Skeletal muscle tissue (tissue), 4 donors: ENCODE results near the gene ZNF284. TPM values are rescaled to one million over a fixed set of nuclear protein-coding genes. Genes with fewer than 3 reads are reported as not detected.
A peak's percentile ranks its signal among the peaks of the same experiment; 100 is the strongest.
"Not testable (repeated sequence)": the region's sequence is repeated elsewhere in the genome, so short reads cannot be mapped to it uniquely, and the experiment has no call there.

Experiments
- H3K27ac ChIP-seq: one replicate; pipeline ENCODE4 v1.7.0; 2013; ENCODE audit warnings: mild to moderate bottlenecking, low read depth, low read length, inconsistent platforms
- H3K27me3 ChIP-seq, 3 donors: one replicate each; pipeline ENCODE4 v1.7.0; 2013; ENCODE audit warnings: low read length in 3 of 3; ENCODE audit not compliant: control insufficient read depth in 3 of 3, insufficient read depth in 3 of 3
- H3K36me3 ChIP-seq, 3 donors: one replicate each; pipeline ENCODE4 v1.7.0; 2013; ENCODE audit warnings: low read length in 3 of 3; ENCODE audit not compliant: control insufficient read depth in 3 of 3, insufficient read depth in 3 of 3
- H3K4me1 ChIP-seq, 3 donors: one replicate each; pipeline ENCODE4 v1.7.0; 2013; ENCODE audit warnings: low read length in 3 of 3, mild to moderate bottlenecking in 3 of 3; ENCODE audit not compliant: control insufficient read depth in 3 of 3, insufficient read depth in 3 of 3
- H3K4me3 ChIP-seq, 3 donors: one replicate each; pipeline ENCODE4 v1.7.0; 2013; ENCODE audit warnings: low read length in 3 of 3
- H3K9ac ChIP-seq, 3 donors: one replicate each; pipeline ENCODE4 v1.7.0; 2013; ENCODE audit warnings: low read length in 3 of 3, mild to moderate bottlenecking in 3 of 3, moderate library complexity in 2 of 3, low read depth in 1 of 3
- H3K9me3 ChIP-seq, 3 donors: one replicate each; pipeline ENCODE4 v1.7.0; 2013; ENCODE audit warnings: low read length in 3 of 3; ENCODE audit not compliant: control insufficient read depth in 3 of 3
- total RNA-seq: library from RNA; depleted of rRNA; stranded (reverse); fragments of >200 nt; gene quantifications from one replicate; pipeline ENCODE4 v1.2.3, GENCODE V29; 2014
- donor health status: Osteomylitis.

ZNF284 gene
- total RNA-seq, 1 donor from 2014 or later: 2.6 TPM

GRCh38 chr19:44107751-44108150, 35.8 kb downstream of the ZNF284 start:
- Histone ChIP-seq H3K4me1 (peaks cover 6 to 11% (median 6%) of the 10 kb centered on the region in 3 donors), H3K27me3 (no peaks in the 10 kb centered on the region), H3K9me3 (peaks cover 26 to 56% (median 30%) of the 10 kb centered on the region in 3 donors), H3K36me3 (peaks cover 38 to 54% (median 48%) of the 10 kb centered on the region in 3 donors), H3K9ac (no peak overlapping the region), H3K27ac (no peak overlapping the region), H3K4me3 (peak overlapping the region in 2 of 3 donors; percentile 27 to 29)

GRCh38 chr19:44109458-44109857, 37.5 kb downstream of the ZNF284 start:
- no peak overlapping the region for H3K4me3 ChIP-seq
- H3K9me3 ChIP-seq: peaks cover 26 to 44% (median 30%) of the 10 kb centered on the region in 3 donors
- no peak overlapping the region for H3K27ac ChIP-seq
- H3K4me1 ChIP-seq: peaks cover 9 to 18% (median 15%) of the 10 kb centered on the region in 3 donors
- H3K9ac ChIP-seq: no peak overlapping the region
- no peaks in the 10 kb centered on the region for H3K27me3 ChIP-seq
- H3K36me3 ChIP-seq: peaks cover 29 to 37% (median 31%) of the 10 kb centered on the region in 3 donors

GRCh38 chr19:44111910-44112463, 40.0 kb downstream of the ZNF284 start:
- Histone ChIP-seq H3K4me1 (peaks cover 9 to 18% (median 17%) of the 10 kb centered on the region in 3 donors), H3K36me3 (peaks cover 19 to 33% (median 20%) of the 10 kb centered on the region in 3 donors), H3K4me3 (peak overlapping the region; percentile 94 to 97 (median 96)), H3K9ac (peak overlapping the region in 2 of 3 donors; percentile 73 to 82), H3K9me3 (peaks cover 19 to 32% (median 24%) of the 10 kb centered on the region in 3 donors), H3K27ac (no peak overlapping the region), H3K27me3 (no peaks in the 10 kb centered on the region)

GRCh38 chr19:44112802-44113137, 40.8 kb downstream of the ZNF284 start:
- Histone ChIP-seq H3K9ac (peak overlapping the region; percentile 73 to 87 (median 82)), H3K27me3 (no peaks in the 10 kb centered on the region), H3K4me3 (peak overlapping the region; percentile 94 to 97 (median 96)), H3K9me3 (peaks cover 11 to 24% (median 16%) of the 10 kb centered on the region in 3 donors), H3K36me3 (peaks cover 15 to 32% (median 16%) of the 10 kb centered on the region in 3 donors), H3K27ac (no peak overlapping the region), H3K4me1 (peaks cover 9 to 18% (median 17%) of the 10 kb centered on the region in 3 donors)

GRCh38 chr19:44113138-44113783, 41.3 kb downstream of the ZNF284 start, which contains the start of gene ZNF225:
TSS of gene ZNF225 (plus strand) at chr19:44113399. CDS start at chr19:44115828, 2,429 bp downstream.
- peaks cover 6 to 19% (median 12%) of the 10 kb centered on the region in 3 donors for H3K9me3 ChIP-seq
- peak within 1 kb of the TSS; percentile 78 for H3K27ac ChIP-seq
- H3K4me3 ChIP-seq: peak within 1 kb of the TSS; percentile 94 to 97 (median 96)
- peaks cover 9 to 18% (median 17%) of the 10 kb centered on the region in 3 donors for H3K4me1 ChIP-seq
- H3K27me3 ChIP-seq: no peaks in the 10 kb centered on the region
- peaks cover 14 to 31% (median 17%) of the 10 kb centered on the region in 3 donors for H3K36me3 ChIP-seq
- peak within 1 kb of the TSS; percentile 83 to 95 (median 90) for H3K9ac ChIP-seq

GRCh38 chr19:44113784-44114390, 41.9 kb downstream of the ZNF284 start:
- H3K27me3 ChIP-seq: no peaks in the 10 kb centered on the region
- peak overlapping the region; percentile 78 for H3K27ac ChIP-seq
- peaks cover 9 to 18% (median 17%) of the 10 kb centered on the region in 3 donors for H3K4me1 ChIP-seq
- peak overlapping the region; percentile 83 to 95 (median 90) for H3K9ac ChIP-seq
- H3K36me3 ChIP-seq: peaks cover 14 to 30% (median 20%) of the 10 kb centered on the region in 3 donors
- H3K9me3 ChIP-seq: peaks cover 3 to 16% (median 8%) of the 10 kb centered on the region in 3 donors
- peak overlapping the region; percentile 94 to 96 (median 96) for H3K4me3 ChIP-seq

GRCh38 chr19:44121162-44121561, 49.2 kb downstream of the ZNF284 start:
- peaks cover 36 to 62% (median 59%) of the 10 kb centered on the region in 3 donors for H3K36me3 ChIP-seq

GRCh38 chr19:44131955-44132354, 60.0 kb downstream of the ZNF284 start:
- no peaks in the 10 kb centered on the region for H3K4me1 ChIP-seq
- no peak overlapping the region for H3K4me3 ChIP-seq
- H3K9me3 ChIP-seq: peaks cover 5 to 42% (median 10%) of the 10 kb centered on the region in 3 donors
- peaks cover 28 to 55% (median 44%) of the 10 kb centered on the region in 3 donors for H3K36me3 ChIP-seq
- no peak overlapping the region for H3K27ac ChIP-seq
- no peaks in the 10 kb centered on the region for H3K27me3 ChIP-seq
- H3K9ac ChIP-seq: no peak overlapping the region

More at GRCh38 chr19:44121162-44121561, 49.2 kb downstream of the ZNF284 start:
- H3K9ac ChIP-seq, H3K27ac ChIP-seq, H3K4me3 ChIP-seq, H3K27me3 ChIP-seq, H3K4me1 ChIP-seq: not testable (repeated sequence)
- peaks cover 0 to 19% (median 0%) of the 10 kb centered on the region in 3 donors for H3K9me3 ChIP-seq
